HCT116 (cell line): ENCODE data around the gene MSTN. TPM values are rescaled to one million over a fixed set of nuclear protein-coding genes. Genes with fewer than 3 reads are reported as not detected.

Source experiments
- ATAC-seq: fragments of 200-7000 bp; cut with Tn5 transposase; 2 replicates; pipeline ENCODE4 v1.9.1; 2020; ENCODE audit warnings: mild to moderate bottlenecking, moderate library complexity
- BruUV-seq: library from RNA; stranded (reverse); fragments of 400-500 nt; replicated peaks from 2 replicates; lab custom pipeline; 2021; lab: Mats Ljungman, UMichigan
- CTCF ChIA-PET: fragments of 300-600 bp; sonication (Branson Sonifier 250); formaldehyde crosslinking; loops from one replicate; lab custom pipeline; 2021; ENCODE audit warnings: antibody characterized with exemption; lab: Charles Lee
- POLR2A ChIA-PET: fragments of 300-600, 350-600 bp; sonication (Branson Sonifier 250); formaldehyde crosslinking; loops from one replicate; lab custom pipeline; 2021; ENCODE audit warnings: antibody characterized with exemption; lab: Charles Lee
- RAD21 ChIA-PET, 2 experiments: fragments of 300-600 bp; sonication (Branson Sonifier 250); formaldehyde crosslinking; loops; one replicate each; lab custom pipeline; 2023; ENCODE audit warnings: low total read pairs in 2 of 2; ENCODE audit not compliant: uncharacterized antibody in 2 of 2, unreplicated experiment in 2 of 2, low non-redundant PET in 1 of 2; lab: Charles Lee
- DNase-seq: peaks from one replicate; pipeline ENCODE4 v3.0.0-alpha.2; 2010; ENCODE audit warnings: low read depth, low spot score
- H2AFZ ChIP-seq: fragments of 200-600 bp; shearing (Covaris generic), sonication (generic); 2 replicates; pipeline ENCODE4 v1.6.1; 2017; ENCODE audit warnings: low read depth, mixed run types, mixed read lengths, antibody characterized with exemption, low read length; ENCODE audit not compliant: poor library complexity, severe bottlenecking
- H3K27ac ChIP-seq: 2 replicates; pipeline ENCODE4 v1.5.1; 2012; ENCODE audit warnings: low read depth, low read length
- H3K27me3 ChIP-seq: fragments of 200-600 bp; sonication (generic); 2 replicates; pipeline ENCODE4 v1.6.1; 2016; ENCODE audit warnings: mixed run types, low read length, mixed read lengths; ENCODE audit not compliant: insufficient read depth
- H3K36me3 ChIP-seq, 2 experiments: fragments of 200-500 bp in 1 of 2; fragments of 200-600 bp in 1 of 2; sonication (Bioruptor generic) in 1 of 2; sonication (generic) in 1 of 2; 2 replicates each; pipeline versions ENCODE4 v1.5.1 to v1.6.1; 2014 to 2016; ENCODE audit warnings: low read length in 2 of 2, inconsistent platforms in 1 of 2, mixed read lengths in 1 of 2, mixed run types in 1 of 2; ENCODE audit not compliant: insufficient read depth in 2 of 2, control insufficient read depth in 1 of 2
- H3K4me1 ChIP-seq, 2 experiments: fragments of 200-600 bp in 1 of 2; sonication (generic) in 1 of 2; 2 replicates each; pipeline versions ENCODE4 v1.5.1 to v1.6.1; 2012 to 2017; ENCODE audit warnings: low read length in 2 of 2, inconsistent platforms in 1 of 2, mild to moderate bottlenecking in 1 of 2, mixed read lengths in 1 of 2, mixed run types in 1 of 2, moderate library complexity in 1 of 2; ENCODE audit not compliant: insufficient read depth in 2 of 2, control insufficient read depth in 1 of 2
- H3K4me2 ChIP-seq: fragments of 200-600 bp; sonication (generic); 2 replicates; pipeline ENCODE4 v1.6.1; 2017; ENCODE audit warnings: mixed run types, low read length, mixed read lengths
- H3K4me3 ChIP-seq, 2 experiments: fragments of 200-600 bp in 1 of 2; sonication (generic) in 1 of 2; replicated peaks in 1 of 2; 2 replicates each; pipeline ENCODE4 v1.5.1; 2011 to 2016; ENCODE audit warnings: low read length in 2 of 2, control low read depth in 1 of 2, low read depth in 1 of 2, mild to moderate bottlenecking in 1 of 2, mixed read lengths in 1 of 2, mixed run types in 1 of 2
- H3K79me2 ChIP-seq: fragments of 200-600 bp; sonication (generic); 2 replicates; pipeline ENCODE4 v1.6.1; 2017; ENCODE audit warnings: mild to moderate bottlenecking, mixed run types, low read length, moderate library complexity, mixed read lengths; ENCODE audit not compliant: insufficient read depth
- H3K9ac ChIP-seq: fragments of 200-600 bp; sonication (generic); 2 replicates; pipeline ENCODE4 v1.6.1; 2016; ENCODE audit warnings: low read length, mixed read lengths
- H3K9me2 ChIP-seq: fragments of 200-600 bp; sonication (generic), shearing (Covaris generic); 2 replicates; pipeline ENCODE4 v1.6.1; 2017; ENCODE audit warnings: mixed run types, mild to moderate bottlenecking, moderate library complexity; ENCODE audit not compliant: insufficient read depth
- H3K9me3 ChIP-seq, 2 experiments: fragments of 200-500 bp in 1 of 2; fragments of 200-600 bp in 1 of 2; sonication (Bioruptor generic) in 1 of 2; sonication (generic) in 1 of 2; 2 replicates each; pipeline ENCODE4 v1.6.1; 2014 to 2017; ENCODE audit warnings: low read length in 2 of 2, mixed read lengths in 2 of 2, inconsistent platforms in 1 of 2, low read depth in 1 of 2, mild to moderate bottlenecking in 1 of 2, mixed run types in 1 of 2, moderate library complexity in 1 of 2; ENCODE audit not compliant: control insufficient read depth in 1 of 2, insufficient read depth in 1 of 2
- H4K20me1 ChIP-seq: fragments of 200-600 bp; sonication (generic), shearing (Covaris generic); 2 replicates; pipeline ENCODE4 v1.6.1; 2017; ENCODE audit warnings: mixed run types, mild to moderate bottlenecking, moderate library complexity; ENCODE audit not compliant: insufficient read depth
- JUND ChIP-seq: IDR thresholded peaks from 2 replicates; pipeline ENCODE4 v1.6.1; 2012
- POLR2A ChIP-seq: IDR thresholded peaks from 2 replicates; pipeline ENCODE4 v1.7.0; 2011; ENCODE audit warnings: borderline replicate concordance; ENCODE audit not compliant: insufficient read depth, insufficient read length; ENCODE audit errors: extremely low read depth
- SP1 ChIP-seq: IDR thresholded peaks from 2 replicates; pipeline ENCODE4 v1.6.1; 2012; ENCODE audit warnings: low read depth
- TCF7L2 ChIP-seq: IDR thresholded peaks from 2 replicates; pipeline ENCODE4 v1.7.0; 2011; ENCODE audit warnings: borderline replicate concordance, inconsistent platforms; ENCODE audit not compliant: insufficient read depth, insufficient read length; ENCODE audit errors: extremely low read depth
- YY1 ChIP-seq: IDR thresholded peaks from 2 replicates; pipeline ENCODE4 v1.6.1; 2011; ENCODE audit warnings: low read length, low read depth, moderate library complexity, mild to moderate bottlenecking; ENCODE audit not compliant: insufficient replicate concordance; ENCODE audit errors: extremely low read depth
- ZFX ChIP-seq: fragments of 450-650 bp; IDR thresholded peaks from 2 replicates; pipeline ENCODE4 v1.6.1; 2017
- intact Hi-C: fragments of 100-400 bp; cut with micrococcal nuclease; formaldehyde crosslinking; loops from 2 replicates; pipeline ENCODE4 v1.10.0; 2022
- total RNA-seq: library from RNA; stranded (reverse); gene quantifications from one replicate; pipeline ENCODE4 v1.2.1, GENCODE V29; 2021; ENCODE audit not compliant: unreplicated experiment
- TF ChIP-seq, protein P1 (sequence below), 3 experiments: fragments of 200-600 bp in 1 of 3; sonication (generic) in 1 of 3; IDR thresholded peaks in 2 of 3; conservative IDR thresholded peaks in 1 of 3; 2 replicates each; pipeline ENCODE4 v1.5.1; 2012 to 2017; ENCODE audit warnings: low read depth in 2 of 3, low read length in 2 of 3, antibody characterized with exemption in 1 of 3, borderline replicate concordance in 1 of 3, control low read depth in 1 of 3, mild to moderate bottlenecking in 1 of 3, mixed read lengths in 1 of 3, mixed run types in 1 of 3, moderate library complexity in 1 of 3; ENCODE audit not compliant: insufficient read depth in 1 of 3
- TF ChIP-seq, protein P2 (sequence below): IDR thresholded peaks from 2 replicates; pipeline ENCODE4 v1.6.1; 2012; ENCODE audit warnings: low read depth

MSTN gene
- total RNA-seq, 1 experiment from 2014 or later = 0.12 TPM

DNA sequence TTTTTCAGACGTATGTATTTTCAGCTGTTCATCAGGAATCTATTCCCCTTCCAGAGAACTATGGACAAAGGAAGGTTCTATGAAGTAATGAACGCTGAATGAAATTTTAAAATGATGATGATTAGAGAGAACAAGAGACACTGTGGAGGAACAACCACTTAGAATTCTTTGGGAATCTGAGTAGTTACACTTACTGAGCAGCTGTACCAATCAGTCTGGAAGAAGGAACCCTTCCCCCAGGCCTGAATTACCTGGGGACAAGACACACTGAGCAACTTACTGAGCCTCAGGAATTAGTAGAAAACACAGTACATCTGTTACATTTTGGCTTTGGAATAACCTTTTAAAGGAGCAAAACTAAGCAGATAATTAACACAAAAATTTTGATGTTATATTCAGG is 1.9 kb downstream of the MSTN start:
- H3K27me3 ChIP-seq = no peaks in the 10 kb centered on the region
- no peak overlapping the region for H2AFZ ChIP-seq
- H3K27ac ChIP-seq = no peak overlapping the region
- H3K9me3 ChIP-seq = no peaks in the 10 kb centered on the region
- H4K20me1 ChIP-seq = no peaks in the 10 kb centered on the region
- BruUV-seq = no TSS peak
- H3K4me1 ChIP-seq = no peaks in the 10 kb centered on the region
- ATAC-seq (no peak), DNase-seq (no peak)
- no peaks in the 10 kb centered on the region for H3K79me2 ChIP-seq
- no peaks in the 10 kb centered on the region for H3K9me2 ChIP-seq
- no peak overlapping the region for H3K4me3 ChIP-seq
- no peak overlapping the region for H3K9ac ChIP-seq
- RAD21 ChIA-PET = no interaction called here
- intact Hi-C loops = no loop called here
- TF ChIP-seq POLR2A = no peak
- no peak for TF ChIP-seq YY1
- TF ChIP-seq JUND = no peak
- TF ChIP-seq TCF7L2 = no peak
- TF ChIP-seq SP1 = no peak
- TF ChIP-seq, protein P1, sequence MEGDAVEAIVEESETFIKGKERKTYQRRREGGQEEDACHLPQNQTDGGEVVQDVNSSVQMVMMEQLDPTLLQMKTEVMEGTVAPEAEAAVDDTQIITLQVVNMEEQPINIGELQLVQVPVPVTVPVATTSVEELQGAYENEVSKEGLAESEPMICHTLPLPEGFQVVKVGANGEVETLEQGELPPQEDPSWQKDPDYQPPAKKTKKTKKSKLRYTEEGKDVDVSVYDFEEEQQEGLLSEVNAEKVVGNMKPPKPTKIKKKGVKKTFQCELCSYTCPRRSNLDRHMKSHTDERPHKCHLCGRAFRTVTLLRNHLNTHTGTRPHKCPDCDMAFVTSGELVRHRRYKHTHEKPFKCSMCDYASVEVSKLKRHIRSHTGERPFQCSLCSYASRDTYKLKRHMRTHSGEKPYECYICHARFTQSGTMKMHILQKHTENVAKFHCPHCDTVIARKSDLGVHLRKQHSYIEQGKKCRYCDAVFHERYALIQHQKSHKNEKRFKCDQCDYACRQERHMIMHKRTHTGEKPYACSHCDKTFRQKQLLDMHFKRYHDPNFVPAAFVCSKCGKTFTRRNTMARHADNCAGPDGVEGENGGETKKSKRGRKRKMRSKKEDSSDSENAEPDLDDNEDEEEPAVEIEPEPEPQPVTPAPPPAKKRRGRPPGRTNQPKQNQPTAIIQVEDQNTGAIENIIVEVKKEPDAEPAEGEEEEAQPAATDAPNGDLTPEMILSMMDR (IDR thresholded peaks at IDR 0.05 in 2 of 3, conservative IDR thresholded peaks at IDR 0.05 in 1 of 3; ENCODE audit: borderline replicate concordance in 1 of 3, insufficient read depth in 1 of 3, low read depth in 2 of 3, low read length in 2 of 3) = no peak
- TF ChIP-seq, protein P2, sequence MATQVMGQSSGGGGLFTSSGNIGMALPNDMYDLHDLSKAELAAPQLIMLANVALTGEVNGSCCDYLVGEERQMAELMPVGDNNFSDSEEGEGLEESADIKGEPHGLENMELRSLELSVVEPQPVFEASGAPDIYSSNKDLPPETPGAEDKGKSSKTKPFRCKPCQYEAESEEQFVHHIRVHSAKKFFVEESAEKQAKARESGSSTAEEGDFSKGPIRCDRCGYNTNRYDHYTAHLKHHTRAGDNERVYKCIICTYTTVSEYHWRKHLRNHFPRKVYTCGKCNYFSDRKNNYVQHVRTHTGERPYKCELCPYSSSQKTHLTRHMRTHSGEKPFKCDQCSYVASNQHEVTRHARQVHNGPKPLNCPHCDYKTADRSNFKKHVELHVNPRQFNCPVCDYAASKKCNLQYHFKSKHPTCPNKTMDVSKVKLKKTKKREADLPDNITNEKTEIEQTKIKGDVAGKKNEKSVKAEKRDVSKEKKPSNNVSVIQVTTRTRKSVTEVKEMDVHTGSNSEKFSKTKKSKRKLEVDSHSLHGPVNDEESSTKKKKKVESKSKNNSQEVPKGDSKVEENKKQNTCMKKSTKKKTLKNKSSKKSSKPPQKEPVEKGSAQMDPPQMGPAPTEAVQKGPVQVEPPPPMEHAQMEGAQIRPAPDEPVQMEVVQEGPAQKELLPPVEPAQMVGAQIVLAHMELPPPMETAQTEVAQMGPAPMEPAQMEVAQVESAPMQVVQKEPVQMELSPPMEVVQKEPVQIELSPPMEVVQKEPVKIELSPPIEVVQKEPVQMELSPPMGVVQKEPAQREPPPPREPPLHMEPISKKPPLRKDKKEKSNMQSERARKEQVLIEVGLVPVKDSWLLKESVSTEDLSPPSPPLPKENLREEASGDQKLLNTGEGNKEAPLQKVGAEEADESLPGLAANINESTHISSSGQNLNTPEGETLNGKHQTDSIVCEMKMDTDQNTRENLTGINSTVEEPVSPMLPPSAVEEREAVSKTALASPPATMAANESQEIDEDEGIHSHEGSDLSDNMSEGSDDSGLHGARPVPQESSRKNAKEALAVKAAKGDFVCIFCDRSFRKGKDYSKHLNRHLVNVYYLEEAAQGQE = no peak
- TF ChIP-seq ZFX = no peak
- CTCF ChIA-PET = interaction anchor here (0.9 kb wide), 2 partner anchors 11 kb away, joined by 3 read pairs; no protein-coding TSS in a partner anchor
- H3K36me3 ChIP-seq = no peaks in the 10 kb centered on the region
- no peak overlapping the region for H3K4me2 ChIP-seq
- POLR2A ChIA-PET = no interaction called here
